SHP77 treated with DMSO at 0.1 percent for 48 hours (cell line): Measurements from ENCODE around the gene N4BP3.
"Not testable (repeated sequence)": the region's sequence is repeated elsewhere in the genome, so short reads cannot be mapped to it uniquely, and the experiment has no call there.

Experiments used
- DNase-seq: peaks from one replicate; lab custom pipeline; 2025; lab: John Stamatoyannopoulos, UW

The N4BP3 gene, protein sequence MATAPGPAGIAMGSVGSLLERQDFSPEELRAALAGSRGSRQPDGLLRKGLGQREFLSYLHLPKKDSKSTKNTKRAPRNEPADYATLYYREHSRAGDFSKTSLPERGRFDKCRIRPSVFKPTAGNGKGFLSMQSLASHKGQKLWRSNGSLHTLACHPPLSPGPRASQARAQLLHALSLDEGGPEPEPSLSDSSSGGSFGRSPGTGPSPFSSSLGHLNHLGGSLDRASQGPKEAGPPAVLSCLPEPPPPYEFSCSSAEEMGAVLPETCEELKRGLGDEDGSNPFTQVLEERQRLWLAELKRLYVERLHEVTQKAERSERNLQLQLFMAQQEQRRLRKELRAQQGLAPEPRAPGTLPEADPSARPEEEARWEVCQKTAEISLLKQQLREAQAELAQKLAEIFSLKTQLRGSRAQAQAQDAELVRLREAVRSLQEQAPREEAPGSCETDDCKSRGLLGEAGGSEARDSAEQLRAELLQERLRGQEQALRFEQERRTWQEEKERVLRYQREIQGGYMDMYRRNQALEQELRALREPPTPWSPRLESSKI

DNA sequence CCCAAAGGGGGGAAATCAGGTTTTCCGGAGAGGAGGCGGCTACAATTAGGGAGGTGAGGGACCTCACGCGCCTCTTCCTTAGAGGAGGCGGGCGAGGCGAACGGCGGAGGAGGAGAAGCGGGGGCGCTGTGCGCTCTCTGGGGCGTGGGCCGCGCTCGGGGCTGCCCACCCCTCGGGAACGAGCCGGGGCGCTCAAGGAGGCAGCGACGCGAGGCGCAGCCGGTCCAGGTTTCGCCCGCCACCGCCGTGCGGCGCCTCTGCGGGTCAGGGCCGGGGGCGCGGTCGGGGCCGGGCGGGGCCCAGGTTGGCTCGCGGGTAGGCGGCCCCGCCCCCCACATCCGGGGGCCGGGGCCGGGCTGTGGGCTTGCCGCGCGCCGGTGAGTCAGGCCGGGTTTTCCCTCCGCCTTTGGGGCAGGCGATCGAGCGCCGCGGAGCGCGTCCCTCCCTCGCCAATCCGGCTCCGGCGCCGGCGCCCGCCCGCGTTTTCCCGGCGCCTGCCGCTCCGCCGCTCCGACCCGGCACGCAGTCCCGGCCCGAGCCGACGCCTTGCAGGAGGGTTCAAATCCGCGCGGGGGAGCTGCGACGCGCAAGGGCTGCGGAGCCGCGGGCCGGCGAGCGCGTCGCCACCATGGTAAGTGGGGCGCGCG, at the start of gene N4BP3:
N4BP3 (plus strand) TSS at position 392 of the 647 bp plus-strand sequence. CDS start 6,052 bp downstream, outside the sequence.
- DNase-seq: no peak

DNA sequence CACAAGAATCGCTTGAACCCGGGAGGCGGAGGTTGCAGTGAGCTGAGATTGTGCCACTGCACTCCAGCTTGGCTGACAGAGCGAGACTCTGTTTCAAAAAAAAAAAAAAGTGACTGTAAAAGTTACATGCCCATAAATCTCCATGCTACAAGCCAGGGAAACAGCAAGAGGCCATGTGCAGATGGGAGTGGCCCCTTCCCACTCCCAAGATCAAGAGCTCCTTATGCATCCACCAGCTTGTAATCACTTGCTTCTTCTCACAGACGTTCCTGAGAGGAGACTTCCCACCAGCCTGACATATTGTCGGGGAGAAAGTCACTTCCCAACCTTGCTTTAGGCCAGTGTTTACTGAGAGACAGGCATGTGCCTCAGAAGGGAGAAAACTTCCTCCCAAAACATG, 45.6 kb upstream of the N4BP3 start:
- no peak for DNase-seq

DNA sequence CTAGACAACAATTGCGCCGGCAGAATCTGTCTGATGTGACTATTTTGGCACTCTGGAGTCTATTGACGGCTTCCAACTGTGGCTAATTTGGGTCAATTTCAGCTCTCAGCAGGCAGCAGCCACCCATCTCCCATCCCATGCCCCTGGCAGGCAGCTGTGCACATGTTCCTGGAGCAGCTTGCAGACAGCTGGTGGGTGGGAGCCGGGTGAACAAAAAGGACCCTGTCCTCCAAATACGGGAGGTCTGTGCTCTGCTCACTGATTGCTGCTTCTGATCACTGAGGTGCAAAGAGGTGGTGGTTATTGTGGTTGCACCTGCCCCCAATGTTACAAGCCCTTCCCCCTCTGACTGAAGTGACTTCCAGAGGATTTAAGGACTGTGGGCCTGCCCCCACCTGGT, 45.0 kb upstream of the N4BP3 start:
- DNase-seq: no peak

DNA sequence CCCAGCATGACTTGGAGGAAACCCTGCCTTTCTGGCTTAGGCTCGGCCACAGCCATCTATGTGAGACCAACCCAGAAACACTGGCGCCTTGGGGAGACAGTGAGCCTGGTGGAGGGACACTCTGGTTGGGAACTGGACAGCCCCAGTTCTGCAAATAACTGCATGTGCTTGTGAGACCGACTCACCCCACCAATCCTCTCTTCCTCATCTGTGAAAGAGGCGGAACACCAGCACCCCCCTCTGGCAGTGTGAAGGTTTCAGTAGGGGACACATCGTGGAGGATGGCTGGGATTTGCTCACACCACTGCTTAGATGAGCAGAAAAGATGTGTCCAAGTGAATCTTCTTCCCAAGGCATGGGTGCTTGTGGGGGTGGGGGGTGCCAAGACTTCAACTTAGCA, 43.4 kb upstream of the N4BP3 start:
- peak; percentile 41 for DNase-seq

- DNase-seq: no peak
Measured at GRCh38 chr5:178071108-178071507, 42.2 kb upstream of the N4BP3 start.

DNA sequence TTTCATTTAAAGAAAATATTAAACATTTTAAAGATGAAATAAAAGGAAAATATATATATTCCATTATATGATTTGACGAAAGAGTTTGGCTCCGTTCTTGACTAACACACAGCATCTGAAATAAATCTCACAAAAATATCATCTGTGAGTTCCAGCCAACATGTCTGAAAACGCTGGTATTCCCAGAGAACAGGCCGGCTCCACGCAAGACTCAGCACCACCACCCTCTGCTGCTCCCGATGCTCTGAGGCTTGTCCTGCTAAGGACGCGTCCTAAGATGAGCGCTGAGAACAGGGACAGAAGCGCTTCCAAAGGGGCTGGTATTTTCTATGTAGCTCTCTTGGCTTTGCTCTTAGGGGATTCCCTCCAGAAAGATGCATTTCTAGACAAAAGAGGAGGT, 40.6 kb upstream of the N4BP3 start:
- no peak for DNase-seq

- no peak for DNase-seq
Measured at GRCh38 chr5:178074266-178074952, 38.9 kb upstream of the N4BP3 start.

- DNase-seq: not testable (repeated sequence)
Measured at GRCh38 chr5:178076965-178077364, 36.4 kb upstream of the N4BP3 start.

DNA sequence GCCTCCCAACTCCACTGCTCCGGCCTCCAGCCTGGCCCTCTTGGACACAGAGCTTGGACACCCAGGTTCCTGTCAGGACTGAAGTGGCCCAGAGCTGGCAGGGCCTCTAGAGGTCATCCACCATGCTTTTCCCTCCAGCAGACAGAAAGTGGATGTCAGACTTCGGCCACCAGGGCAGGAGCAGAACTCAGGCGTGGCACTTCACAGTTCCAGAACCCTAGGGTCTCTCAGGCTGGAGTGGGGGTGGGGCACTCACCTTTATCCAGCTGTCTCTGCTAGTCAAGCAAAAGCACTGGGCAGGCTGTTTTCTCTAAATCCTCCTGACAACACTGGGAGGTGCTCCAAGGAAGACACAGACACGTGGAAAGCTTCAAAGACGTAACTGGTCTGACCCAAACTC, 35.6 kb upstream of the N4BP3 start:
- no peak for DNase-seq

- DNase-seq: no peak
Measured at GRCh38 chr5:178078197-178079010, 34.9 kb upstream of the N4BP3 start.

GRCh38 chr5:178080056-178080455, 33.3 kb upstream of the N4BP3 start:
- no peak for DNase-seq

DNA sequence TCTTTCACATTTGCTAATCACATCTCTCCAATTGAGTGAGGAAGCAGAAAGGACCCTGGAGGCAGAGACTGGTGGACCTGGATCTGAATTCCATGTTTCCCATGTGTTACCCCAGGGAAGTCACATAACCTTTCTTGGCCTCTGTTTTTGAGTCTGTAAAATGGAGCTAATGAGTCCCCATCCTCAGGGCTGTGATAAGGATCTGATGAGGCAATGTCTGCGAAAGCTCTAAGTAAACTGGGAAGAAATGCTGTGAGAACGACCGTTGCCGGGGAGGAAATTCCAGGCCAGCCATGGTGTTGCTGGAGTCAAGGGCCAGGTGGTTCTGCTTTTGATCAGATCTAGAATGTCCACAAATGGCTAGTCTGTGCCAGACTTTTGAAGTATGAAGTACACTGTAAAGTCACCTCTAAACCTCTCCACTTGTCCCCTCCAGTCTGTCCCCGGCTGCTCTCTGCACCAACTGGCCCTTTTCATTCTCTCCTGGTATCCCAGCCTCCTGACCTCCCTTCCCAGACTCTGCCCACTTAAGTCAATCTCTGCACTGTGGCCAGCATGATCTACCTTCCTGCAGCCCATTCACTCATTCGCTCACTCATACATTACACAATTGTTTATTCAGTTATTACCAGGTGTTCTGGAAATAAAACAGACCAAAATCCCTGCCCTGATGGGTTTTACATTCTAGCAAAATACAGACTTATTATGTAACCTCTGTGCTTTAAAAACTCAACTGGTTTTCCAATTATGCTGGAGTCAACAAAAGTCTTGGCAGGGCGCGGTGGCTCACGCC, 32.5 kb upstream of the N4BP3 start:
- no peak for DNase-seq

DNA sequence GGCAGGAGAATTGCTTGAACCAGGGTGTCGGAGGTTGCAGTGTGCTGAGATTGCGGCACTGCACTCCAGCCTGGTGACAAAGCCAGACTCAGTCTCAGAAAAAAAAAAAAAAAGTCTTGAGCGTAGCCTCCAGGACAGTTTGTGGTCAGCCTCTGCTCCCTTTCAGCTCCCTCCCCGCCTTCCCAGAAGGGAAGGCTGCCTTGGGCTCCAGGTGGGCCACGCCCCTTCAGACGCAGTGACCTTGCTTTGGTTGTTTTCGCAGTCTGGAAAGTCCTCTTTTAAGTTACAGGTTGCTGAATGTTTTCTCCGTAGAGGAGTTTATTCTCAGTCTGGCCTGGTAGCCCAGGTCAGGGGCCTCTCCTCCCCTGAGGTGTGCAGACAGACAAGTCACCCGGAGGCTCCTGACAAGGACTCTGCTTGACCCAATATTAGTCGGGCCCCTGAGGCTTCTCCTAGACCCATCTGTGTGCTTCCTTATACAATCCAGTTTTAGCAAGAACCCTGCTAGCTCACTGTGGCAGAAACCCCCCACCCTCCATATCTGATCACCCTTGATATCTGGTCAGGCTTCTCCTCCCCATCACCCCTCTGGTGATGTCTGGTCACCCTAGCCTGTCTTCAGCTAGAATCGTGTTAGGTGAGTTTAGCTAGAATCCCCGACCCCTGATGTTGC, 31.6 kb upstream of the N4BP3 start:
- no peak for DNase-seq

GRCh38 chr5:178083922-178084321, 29.4 kb upstream of the N4BP3 start:
- no peak for DNase-seq

- no peak for DNase-seq
Measured at GRCh38 chr5:178085316-178085715, 28.0 kb upstream of the N4BP3 start.

- no peak for DNase-seq
Measured at GRCh38 chr5:178086266-178086665, 27.1 kb upstream of the N4BP3 start.

DNA sequence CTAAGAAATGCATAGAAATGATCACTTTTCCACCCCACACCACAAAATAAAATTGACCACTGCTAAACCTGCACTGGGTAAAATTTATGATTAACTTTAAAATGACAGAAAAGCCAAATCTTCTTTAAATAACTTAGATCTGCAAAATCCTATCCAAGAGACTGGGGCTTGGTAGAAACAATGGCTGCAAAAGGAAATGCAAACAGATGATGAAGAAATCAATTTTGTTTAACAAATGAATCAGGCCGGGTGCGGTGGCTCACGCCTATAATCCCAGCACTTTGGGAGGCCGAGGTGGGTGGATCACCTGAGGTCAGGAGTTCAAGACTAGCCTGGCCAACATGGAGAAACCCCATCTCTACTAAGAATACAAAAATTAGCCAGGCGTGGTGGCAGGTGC, 26.1 kb upstream of the N4BP3 start:
- DNase-seq: not testable (repeated sequence)

- no peak for DNase-seq
Measured at GRCh38 chr5:178090856-178091255, 22.5 kb upstream of the N4BP3 start.

DNA sequence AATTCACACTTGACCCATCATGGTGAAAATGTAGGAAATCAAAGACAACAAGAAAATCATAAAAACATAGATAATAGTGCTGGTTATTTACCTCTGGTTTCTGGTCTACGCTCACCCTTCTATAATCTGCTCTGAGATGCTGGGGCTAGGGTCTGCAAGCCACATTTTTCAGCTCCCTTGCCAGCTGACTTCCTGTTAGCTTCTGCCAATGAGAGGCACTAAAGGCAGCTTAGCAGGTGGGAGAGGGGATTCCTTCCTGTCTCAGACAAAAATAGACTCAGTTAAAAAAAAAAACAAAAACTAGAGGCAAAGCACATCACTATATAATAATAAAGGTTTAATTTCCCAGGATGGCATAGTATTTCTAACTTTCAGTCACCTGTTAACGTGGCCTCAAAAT, 20.2 kb upstream of the N4BP3 start:
- DNase-seq: no peak

GRCh38 chr5:178094345-178094744, 19.0 kb upstream of the N4BP3 start:
- DNase-seq: no peak
